Mesenchymal stem cell (in vitro differentiated cells and primary cell): ENCODE results near the gene THEMIS.
"Not testable (repeated sequence)": the region's sequence is repeated elsewhere in the genome, so short reads cannot be mapped to it uniquely, and the experiment has no call there.

Experiments used
- DNase-seq: peaks from one replicate; pipeline ENCODE4 v3.0.0-alpha.2; 2013
- H2AFZ ChIP-seq: one replicate; pipeline ENCODE4 v1.6.1; 2013; ENCODE audit warnings: low read depth, mild to moderate bottlenecking, control low read depth, inconsistent platforms, low read length, moderate library complexity
- H2AK5ac ChIP-seq: 2 replicates; pipeline ENCODE4 v1.6.1; 2013; ENCODE audit warnings: low read length, moderate library complexity, mild to moderate bottlenecking, inconsistent platforms; ENCODE audit not compliant: severe bottlenecking
- H2BK120ac ChIP-seq: one replicate; pipeline ENCODE4 v1.6.1; 2013; ENCODE audit warnings: low read depth, mild to moderate bottlenecking, inconsistent platforms, low read length, moderate library complexity
- H2BK12ac ChIP-seq, 2 experiments: one replicate each; pipeline ENCODE4 v1.6.1; 2013; ENCODE audit warnings: inconsistent platforms in 2 of 2, low read length in 2 of 2, mild to moderate bottlenecking in 2 of 2, moderate library complexity in 2 of 2, control low read depth in 1 of 2
- H2BK15ac ChIP-seq: one replicate; pipeline ENCODE4 v1.6.1; 2013; ENCODE audit warnings: mild to moderate bottlenecking, low read depth, inconsistent platforms; ENCODE audit not compliant: poor library complexity, severe bottlenecking
- H2BK5ac ChIP-seq: 2 replicates; pipeline ENCODE4 v1.6.1; 2013; ENCODE audit warnings: low read depth, mild to moderate bottlenecking, low read length, control low read depth, inconsistent platforms; ENCODE audit not compliant: poor library complexity, severe bottlenecking
- H3K14ac ChIP-seq, 2 experiments: one replicate each; pipeline ENCODE4 v1.6.1; 2013; ENCODE audit warnings: inconsistent platforms in 2 of 2, low read length in 2 of 2, control low read depth in 1 of 2, mild to moderate bottlenecking in 1 of 2, moderate library complexity in 1 of 2
- H3K18ac ChIP-seq, 2 experiments: one replicate each; pipeline ENCODE4 v1.6.1; 2013; ENCODE audit warnings: inconsistent platforms in 2 of 2, low read length in 2 of 2, control low read depth in 1 of 2, low read depth in 1 of 2, mild to moderate bottlenecking in 1 of 2
- H3K23ac ChIP-seq, 2 experiments: one replicate each; pipeline ENCODE4 v1.6.1; 2013; ENCODE audit warnings: inconsistent platforms in 2 of 2, low read length in 2 of 2, mild to moderate bottlenecking in 2 of 2, moderate library complexity in 2 of 2, control low read depth in 1 of 2
- H3K27ac ChIP-seq: 2 replicates; pipeline ENCODE4 v1.5.1; 2013; ENCODE audit warnings: mild to moderate bottlenecking, moderate library complexity, low read length, control low read depth, inconsistent platforms; ENCODE audit not compliant: poor library complexity, severe bottlenecking
- H3K27me3 ChIP-seq, 2 experiments: 2 replicates each; pipeline versions ENCODE4 v1.6.1 to v1.7.0; 2013; ENCODE audit warnings: low read length in 2 of 2, mild to moderate bottlenecking in 2 of 2, moderate library complexity in 2 of 2, control low read depth in 1 of 2, inconsistent platforms in 1 of 2; ENCODE audit not compliant: control insufficient read depth in 1 of 2, insufficient read depth in 1 of 2
- H3K36me3 ChIP-seq, 2 experiments: 2 replicates each; pipeline versions ENCODE4 v1.6.1 to v1.7.0; 2013; ENCODE audit warnings: low read length in 2 of 2, control low read depth in 1 of 2, inconsistent platforms in 1 of 2, low read depth in 1 of 2, mild to moderate bottlenecking in 1 of 2; ENCODE audit not compliant: insufficient read depth in 2 of 2, control insufficient read depth in 1 of 2
- H3K4ac ChIP-seq, 2 experiments: one replicate each; pipeline ENCODE4 v1.6.1; 2013; ENCODE audit warnings: inconsistent platforms in 2 of 2, low read length in 2 of 2, mild to moderate bottlenecking in 2 of 2, moderate library complexity in 2 of 2, control low read depth in 1 of 2, low read depth in 1 of 2
- H3K4me1 ChIP-seq: 2 replicates; pipeline ENCODE4 v1.6.1; 2013; ENCODE audit warnings: low read depth, low read length, control low read depth; ENCODE audit not compliant: control insufficient read depth, insufficient read depth
- H3K4me2 ChIP-seq: 2 replicates; pipeline ENCODE4 v1.6.1; 2013; ENCODE audit warnings: low read length, mild to moderate bottlenecking, inconsistent platforms; ENCODE audit not compliant: poor library complexity, severe bottlenecking
- H3K4me3 ChIP-seq, 2 experiments: 2 replicates each; pipeline versions ENCODE4 v1.5.1 to v1.7.0; 2013; ENCODE audit warnings: low read length in 2 of 2, mild to moderate bottlenecking in 2 of 2, control low read depth in 1 of 2, low read depth in 1 of 2; ENCODE audit not compliant: insufficient read depth in 1 of 2
- H3K79me1 ChIP-seq: replicated peaks from 2 replicates; pipeline ENCODE4 v1.6.1; 2013; ENCODE audit warnings: mild to moderate bottlenecking, control low read depth, low read length, inconsistent platforms; ENCODE audit not compliant: poor library complexity, severe bottlenecking
- H3K9ac ChIP-seq: 2 replicates; pipeline ENCODE4 v1.7.0; 2013; ENCODE audit warnings: mild to moderate bottlenecking, low read length, moderate library complexity
- H3K9me3 ChIP-seq: 2 replicates; pipeline ENCODE4 v1.7.0; 2013; ENCODE audit warnings: mild to moderate bottlenecking, low read length; ENCODE audit not compliant: control insufficient read depth
- H4K8ac ChIP-seq: one replicate; pipeline ENCODE4 v1.6.1; 2013; ENCODE audit warnings: inconsistent platforms, mild to moderate bottlenecking, low read length, moderate library complexity
- H4K91ac ChIP-seq: one replicate; pipeline ENCODE4 v1.6.1; 2013; ENCODE audit warnings: mild to moderate bottlenecking, low read length, inconsistent platforms
- WGBS: methylation state at CpG from one replicate; pipeline ENCODE4 v1.1.7; 2013; ENCODE audit warnings: mixed read lengths; 5-methylcytosine and 5-hydroxymethylcytosine counted together

THEMIS gene

DNA sequence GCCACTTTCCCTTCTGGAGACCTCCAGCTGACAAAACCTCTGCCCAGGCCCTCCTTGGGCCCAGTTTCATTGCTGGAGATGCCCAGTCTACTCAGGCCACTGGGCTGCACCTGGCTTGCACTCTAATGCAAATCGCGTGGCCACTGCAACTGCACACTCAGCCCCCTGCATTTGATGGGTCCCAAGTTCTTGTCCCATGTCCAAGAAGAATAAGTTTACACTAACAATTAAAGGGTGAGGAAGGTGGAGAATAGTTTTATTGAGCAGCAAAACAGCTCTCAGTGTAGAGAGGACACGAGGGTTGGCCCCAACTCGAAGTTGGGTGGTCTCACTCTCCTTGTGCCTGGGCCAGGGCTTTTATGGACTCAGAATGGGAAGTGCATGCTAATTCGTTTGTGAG, 31.9 kb upstream of the THEMIS start:
- Histone ChIP-seq H2BK15ac (no peak overlapping the region), H3K27me3 (no peaks in the 10 kb centered on the region), H4K8ac (no peak overlapping the region), H3K4ac (no peak overlapping the region), H2AFZ (no peak overlapping the region), H2BK12ac (no peak overlapping the region), H3K4me3 (no peak overlapping the region), H2BK120ac (no peak overlapping the region), H3K23ac (no peak overlapping the region), H2AK5ac (no peak overlapping the region), H3K27ac (no peak overlapping the region), H3K9me3 (peaks cover 7% of the 10 kb centered on the region), H3K14ac (no peak overlapping the region), H3K18ac (no peak overlapping the region), H2BK5ac (no peak overlapping the region), H3K9ac (no peak overlapping the region), H3K4me1 (no peaks in the 10 kb centered on the region), H3K36me3 (no peaks in the 10 kb centered on the region), H4K91ac (no peak overlapping the region), H3K79me1 (no peaks in the 10 kb centered on the region), H3K4me2 (no peak overlapping the region)
- WGBS = 92% methylated on average over 5 of the region's 5 CpGs
- DNase-seq = no peak

DNA sequence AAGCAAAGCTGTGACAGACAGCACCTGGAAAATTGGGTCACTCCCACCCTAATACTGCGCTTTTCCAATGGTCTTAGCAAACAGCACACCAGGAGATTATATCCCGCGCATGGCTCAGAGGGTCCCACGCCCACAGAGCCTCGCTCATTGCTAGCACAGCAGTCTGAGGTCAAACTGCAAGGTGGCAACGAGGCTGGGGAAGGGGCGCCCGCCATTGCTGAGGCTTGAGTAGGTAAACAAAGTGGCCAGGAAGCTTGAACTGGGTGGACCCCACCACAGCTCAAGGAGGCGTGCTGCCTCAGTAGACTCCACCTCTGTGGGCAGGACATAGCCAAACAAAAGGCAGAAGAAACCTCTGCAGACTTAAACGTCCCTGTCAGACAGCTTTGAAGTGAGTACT, 25.6 kb upstream of the THEMIS start:
- H3K27me3 ChIP-seq, H3K4me1 ChIP-seq, H3K9me3 ChIP-seq, H2AFZ ChIP-seq, H3K14ac ChIP-seq, H3K27ac ChIP-seq, H3K4me2 ChIP-seq, H2BK15ac ChIP-seq, H2BK120ac ChIP-seq, H2AK5ac ChIP-seq, H4K8ac ChIP-seq, H2BK12ac ChIP-seq, H3K18ac ChIP-seq, H3K23ac ChIP-seq, H4K91ac ChIP-seq, H2BK5ac ChIP-seq, DNase-seq, H3K9ac ChIP-seq, H3K4me3 ChIP-seq, H3K79me1 ChIP-seq, H3K4ac ChIP-seq, H3K36me3 ChIP-seq: not testable (repeated sequence)
- 90% methylated on average over 9 of the region's 10 CpGs for WGBS

DNA sequence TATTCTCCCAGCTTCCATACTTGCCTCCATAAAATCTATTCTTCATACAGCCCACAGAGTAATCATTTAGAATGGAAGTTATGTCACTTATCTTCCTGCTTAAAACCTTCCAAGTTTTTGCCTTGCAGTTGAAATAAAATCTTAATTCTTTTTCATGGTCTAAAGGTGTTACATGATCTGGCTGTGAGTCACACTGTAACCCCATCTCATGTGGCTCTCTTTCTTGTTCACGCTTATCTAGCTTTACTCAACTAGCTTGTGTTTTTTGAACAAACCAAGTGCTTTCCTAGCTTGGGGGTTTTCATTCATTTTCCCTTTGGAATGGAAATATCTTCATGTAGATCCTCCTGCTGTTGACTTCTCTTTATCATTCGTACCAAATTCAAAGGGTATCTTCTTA, 23.6 kb upstream of the THEMIS start:
- Histone ChIP-seq H3K36me3 (no peaks in the 10 kb centered on the region), H3K9me3 (peaks cover 6% of the 10 kb centered on the region), H3K9ac (no peak overlapping the region), H3K27me3 (no peaks in the 10 kb centered on the region), H2BK12ac (no peak overlapping the region), H3K4me3 (no peak overlapping the region), H3K18ac (no peak overlapping the region), H4K91ac (no peak overlapping the region), H2AK5ac (no peak overlapping the region), H4K8ac (no peak overlapping the region), H3K4ac (no peak overlapping the region), H3K4me1 (no peaks in the 10 kb centered on the region), H3K4me2 (no peak overlapping the region), H3K14ac (no peak overlapping the region), H2AFZ (no peak overlapping the region), H3K27ac (no peak overlapping the region), H2BK15ac (no peak overlapping the region), H3K79me1 (no peaks in the 10 kb centered on the region), H2BK5ac (no peak overlapping the region), H3K23ac (no peak overlapping the region), H2BK120ac (no peak overlapping the region)
- 96% methylated on average over 2 of the region's 2 CpGs for WGBS
- no peak for DNase-seq

DNA sequence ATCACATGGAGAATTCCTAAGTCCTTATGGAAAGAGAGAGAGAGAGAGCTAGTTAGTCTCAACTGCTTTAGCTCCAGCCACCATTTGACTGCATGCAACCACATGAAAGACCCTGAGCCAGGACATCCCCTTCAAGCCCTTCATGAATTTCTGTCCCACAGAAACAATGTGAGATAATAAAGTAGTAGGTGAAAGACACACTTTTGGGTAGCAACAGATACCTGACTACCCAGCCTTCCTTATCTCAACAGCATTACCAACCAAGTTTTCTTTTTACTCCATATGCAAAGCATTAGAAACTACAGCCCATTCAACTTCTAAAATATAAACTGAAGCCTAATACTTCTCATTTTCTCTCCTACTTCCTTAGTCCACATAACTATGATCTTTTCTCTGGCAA, 23.2 kb upstream of the THEMIS start:
- Histone ChIP-seq H4K91ac (no peak overlapping the region), H3K9me3 (peaks cover 6% of the 10 kb centered on the region), H3K4me2 (no peak overlapping the region), H3K79me1 (no peaks in the 10 kb centered on the region), H3K9ac (no peak overlapping the region), H2BK5ac (no peak overlapping the region), H2AFZ (no peak overlapping the region), H2BK120ac (no peak overlapping the region), H2AK5ac (no peak overlapping the region), H3K23ac (no peak overlapping the region), H2BK15ac (no peak overlapping the region), H3K36me3 (no peaks in the 10 kb centered on the region), H3K18ac (no peak overlapping the region), H3K27ac (no peak overlapping the region), H2BK12ac (no peak overlapping the region), H3K4me1 (no peaks in the 10 kb centered on the region), H3K4ac (no peak overlapping the region), H3K27me3 (no peaks in the 10 kb centered on the region), H4K8ac (no peak overlapping the region), H3K14ac (no peak overlapping the region), H3K4me3 (no peak overlapping the region)
- no peak for DNase-seq
